Naive B cell (primary cell): ENCODE measurements around the gene TRIM38. TPM values are rescaled to one million over a fixed set of nuclear protein-coding genes. Genes with fewer than 3 reads are reported as not detected.
A peak's percentile ranks its signal among the peaks of the same experiment; 100 is the strongest.

Source experiments
- ATAC-seq, 2 donors: fragments of 150-1000 bp; cut with Tn5 transposase; 2 replicates each; pipeline ENCODE4 v1.10.0; 2021; ENCODE audit warnings: low read depth in 2 of 2, mild to moderate bottlenecking in 2 of 2, moderate library complexity in 2 of 2
- DNase-seq: peaks from one replicate; pipeline ENCODE4 v3.0.0; 2022
- H3K27ac Mint-ChIP-seq, 6 donors: one replicate each; pipeline ENCODE4 v1.8.0; 2020 to 2022; ENCODE audit warnings: mild to moderate bottlenecking in 6 of 6, mixed read lengths in 6 of 6, moderate library complexity in 5 of 6, inconsistent platforms in 2 of 6
- H3K27me3 Mint-ChIP-seq, 3 donors: one replicate each; pipeline ENCODE4 v1.8.0; 2021 to 2022; ENCODE audit warnings: mixed read lengths in 3 of 3, mild to moderate bottlenecking in 1 of 3
- H3K36me3 Mint-ChIP-seq, 2 donors: one replicate each; pipeline ENCODE4 v1.8.0; 2020 to 2022; ENCODE audit warnings: mixed read lengths in 2 of 2, inconsistent platforms in 1 of 2, mild to moderate bottlenecking in 1 of 2
- H3K4me1 Mint-ChIP-seq, 3 donors: one replicate each; pipeline ENCODE4 v1.8.0; 2020 to 2022; ENCODE audit warnings: mixed read lengths in 3 of 3, inconsistent platforms in 1 of 3, mild to moderate bottlenecking in 1 of 3, moderate library complexity in 1 of 3
- H3K4me3 Mint-ChIP-seq, 8 donors: one replicate each; pipeline ENCODE4 v1.8.0; 2020 to 2022; ENCODE audit warnings: mild to moderate bottlenecking in 8 of 8, mixed read lengths in 8 of 8, moderate library complexity in 8 of 8, inconsistent platforms in 2 of 8
- H3K9me3 Mint-ChIP-seq, 7 donors: one replicate each; pipeline ENCODE4 v1.8.0; 2020 to 2022; ENCODE audit warnings: mixed read lengths in 7 of 7, mild to moderate bottlenecking in 5 of 7, inconsistent platforms in 2 of 7, moderate library complexity in 1 of 7
- polyA plus RNA-seq, 6 donors: library from polyadenylated mRNA; unstranded; fragments of 300-500 nt; fragmentation: Illumina TruSeq; gene quantifications; one replicate each; pipeline ENCODE4 v1.2.3, GENCODE V29; 2021; ENCODE audit warnings: low read depth in 6 of 6

The TRIM38 gene
- polyA plus RNA-seq, 6 donors from 2014 or later = 8.4 to 25.9 (median 19.5) TPM

DNA sequence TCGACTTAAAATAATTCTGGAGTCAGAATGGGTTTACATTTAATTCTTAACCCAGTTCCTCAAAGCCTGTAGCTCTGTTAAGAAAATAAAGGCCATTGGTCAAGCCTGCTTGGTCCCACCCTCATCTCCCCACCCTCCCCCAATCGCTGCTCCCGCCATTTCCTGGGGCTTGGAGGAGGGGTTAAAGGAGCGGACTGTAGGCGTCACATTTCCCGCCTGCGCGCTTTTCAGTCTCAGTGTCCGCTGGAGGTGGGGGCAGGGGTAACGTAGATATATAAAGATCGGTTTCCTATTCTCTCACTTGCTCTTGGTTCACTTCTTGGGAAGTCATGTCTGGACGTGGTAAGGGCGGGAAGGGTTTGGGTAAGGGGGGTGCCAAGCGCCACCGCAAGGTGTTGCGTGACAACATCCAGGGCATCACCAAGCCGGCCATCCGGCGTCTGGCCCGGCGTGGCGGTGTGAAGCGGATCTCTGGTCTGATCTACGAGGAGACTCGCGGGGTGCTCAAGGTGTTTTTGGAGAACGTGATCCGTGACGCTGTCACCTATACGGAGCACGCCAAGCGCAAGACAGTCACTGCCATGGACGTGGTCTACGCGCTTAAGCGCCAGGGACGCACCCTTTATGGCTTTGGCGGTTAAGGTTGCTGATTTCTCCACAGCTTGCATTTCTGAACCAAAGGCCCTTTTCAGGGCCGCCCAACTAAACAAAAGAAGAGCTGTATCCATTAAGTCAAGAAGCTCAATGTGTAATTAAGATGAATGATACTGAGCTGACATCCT is 58.9 kb downstream of the TRIM38 start:
- Mint-ChIP-seq H3K27ac (peak overlapping the region; percentile 99 to 100 (median 100)), H3K27me3 (no peaks in the 10 kb centered on the region), H3K36me3 (no peaks in the 10 kb centered on the region), H3K4me3 (peak overlapping the region; percentile 86 to 99 (median 94)), H3K4me1 (peaks cover 24 to 36% (median 27%) of the 10 kb centered on the region in 3 donors), H3K9me3 (peaks cover 2 to 29% (median 6%) of the 10 kb centered on the region in 7 donors)
- ATAC-seq (peak; percentile 62 to 65), DNase-seq (peak; percentile 92)

- DNase-seq = no peak
- H3K9me3 Mint-ChIP-seq = peaks cover 2 to 30% (median 6%) of the 10 kb centered on the region in 7 donors
- peak overlapping the region; percentile 99 to 100 (median 100) for H3K27ac Mint-ChIP-seq
Measured at GRCh38 chr6:26022132-26022472, 59.5 kb downstream of the TRIM38 start.

DNA sequence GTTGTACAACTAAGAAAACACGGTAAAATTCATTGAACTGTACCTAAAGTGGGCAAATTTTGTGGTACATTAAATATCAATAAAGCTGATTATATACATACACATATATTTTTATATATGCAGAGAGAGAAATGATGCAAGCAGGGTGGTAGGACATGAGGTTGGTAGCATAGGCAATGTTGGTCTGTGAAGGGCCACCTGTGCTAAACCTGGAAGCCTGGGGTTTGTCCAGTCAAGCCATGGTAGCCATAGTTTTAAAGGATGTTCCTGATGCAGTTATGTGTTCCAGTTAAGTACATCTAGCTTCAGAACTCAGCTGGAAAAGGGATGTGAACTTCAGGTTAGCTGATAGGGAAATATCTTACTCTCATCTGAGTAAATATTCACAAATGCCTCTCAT is 60.1 kb downstream of the TRIM38 start:
- ATAC-seq (no peak), DNase-seq (no peak)
- Mint-ChIP-seq H3K36me3 (no peaks in the 10 kb centered on the region), H3K4me3 (peak overlapping the region; percentile 15 to 99 (median 91)), H3K27ac (peak overlapping the region; percentile 99 to 100 (median 100)), H3K9me3 (peaks cover 2 to 29% (median 6%) of the 10 kb centered on the region in 7 donors), H3K4me1 (peaks cover 30 to 40% (median 30%) of the 10 kb centered on the region in 3 donors), H3K27me3 (no peaks in the 10 kb centered on the region)

More at GRCh38 chr6:26022132-26022472, 59.5 kb downstream of the TRIM38 start:
- H3K4me1 Mint-ChIP-seq = peaks cover 27 to 41% (median 31%) of the 10 kb centered on the region in 3 donors
- no peaks in the 10 kb centered on the region for H3K27me3 Mint-ChIP-seq
- H3K36me3 Mint-ChIP-seq = no peaks in the 10 kb centered on the region
- H3K4me3 Mint-ChIP-seq = peak overlapping the region; percentile 86 to 99 (median 94)
- ATAC-seq = no peak

DNA sequence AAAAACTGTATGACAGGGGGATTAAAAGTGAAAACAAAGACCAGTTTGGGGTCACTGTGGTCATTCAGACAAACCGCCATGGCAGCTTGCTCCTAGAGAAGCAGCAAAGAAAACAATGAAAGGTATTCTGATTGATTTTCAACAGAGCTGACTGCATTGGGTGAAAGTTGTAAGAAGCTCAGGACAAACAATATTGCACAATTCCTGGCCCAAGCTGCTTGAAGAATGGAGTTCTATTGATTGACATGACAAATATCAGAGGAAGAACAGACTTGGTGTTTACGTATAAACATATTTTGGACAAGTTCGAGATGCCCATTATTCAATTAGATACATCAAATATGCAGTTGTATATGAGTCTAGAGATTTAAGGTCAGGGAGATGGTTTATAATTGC is 62.0 kb downstream of the TRIM38 start:
- H3K4me3 Mint-ChIP-seq = peak overlapping the region in 3 of 8 donors; percentile 29 to 59 (median 48)
- DNase-seq (no peak), ATAC-seq (no peak)
- H3K27ac Mint-ChIP-seq = peak overlapping the region; percentile 81 to 100 (median 96)
- peaks cover 34 to 40% (median 37%) of the 10 kb centered on the region in 3 donors for H3K4me1 Mint-ChIP-seq
- no peaks in the 10 kb centered on the region for H3K36me3 Mint-ChIP-seq
- no peaks in the 10 kb centered on the region for H3K27me3 Mint-ChIP-seq
- peaks cover 2 to 18% (median 4%) of the 10 kb centered on the region in 7 donors for H3K9me3 Mint-ChIP-seq

DNA sequence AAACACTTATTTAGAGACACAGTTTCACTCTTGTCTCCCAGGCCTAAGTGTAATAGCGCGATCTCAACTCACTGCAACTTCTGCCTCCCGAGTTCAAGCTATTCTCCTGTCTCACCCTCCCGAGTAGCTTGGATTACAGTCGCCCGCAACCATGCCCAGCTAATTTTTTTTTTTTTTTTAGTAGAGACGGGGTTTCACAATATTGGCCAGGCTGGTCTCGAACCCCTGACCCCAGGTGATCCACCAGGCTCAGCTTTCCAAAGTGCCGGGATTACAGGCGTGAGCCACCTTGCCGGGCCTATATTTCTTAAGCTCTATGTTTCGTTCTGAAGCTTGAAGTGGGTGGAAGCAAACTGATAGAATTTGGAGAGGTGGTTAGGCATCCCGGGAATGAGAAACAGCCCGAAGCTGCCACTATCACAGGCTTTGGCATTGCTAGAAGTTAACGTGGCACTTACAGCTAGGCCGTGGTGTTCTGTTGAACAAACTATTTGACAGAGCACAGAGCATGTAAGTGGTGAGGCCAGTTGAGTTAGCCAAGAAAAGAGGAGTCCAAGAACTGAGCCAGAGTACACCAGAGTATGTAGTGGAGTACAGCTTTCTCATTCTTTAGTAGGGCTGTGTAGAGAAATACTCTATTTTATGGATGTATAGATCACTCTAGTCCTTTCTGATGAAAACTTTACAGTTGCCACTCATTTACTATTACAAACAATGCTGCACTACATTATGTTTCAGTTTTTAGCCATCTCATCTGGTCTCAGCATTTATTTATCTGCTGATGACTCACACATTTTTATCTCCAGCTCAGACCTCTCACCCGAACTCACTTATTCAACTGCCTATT is 62.7 kb downstream of the TRIM38 start:
- Mint-ChIP-seq H3K4me3 (peak overlapping the region in 6 of 8 donors; percentile 90 to 98 (median 96)), H3K27ac (peak overlapping the region; percentile 99 to 100 (median 100)), H3K36me3 (no peaks in the 10 kb centered on the region), H3K4me1 (peaks cover 34 to 40% (median 34%) of the 10 kb centered on the region in 3 donors), H3K9me3 (peaks cover 0 to 14% (median 3%) of the 10 kb centered on the region in 7 donors), H3K27me3 (no peaks in the 10 kb centered on the region)
- DNase-seq (no peak), ATAC-seq (no peak)

DNA sequence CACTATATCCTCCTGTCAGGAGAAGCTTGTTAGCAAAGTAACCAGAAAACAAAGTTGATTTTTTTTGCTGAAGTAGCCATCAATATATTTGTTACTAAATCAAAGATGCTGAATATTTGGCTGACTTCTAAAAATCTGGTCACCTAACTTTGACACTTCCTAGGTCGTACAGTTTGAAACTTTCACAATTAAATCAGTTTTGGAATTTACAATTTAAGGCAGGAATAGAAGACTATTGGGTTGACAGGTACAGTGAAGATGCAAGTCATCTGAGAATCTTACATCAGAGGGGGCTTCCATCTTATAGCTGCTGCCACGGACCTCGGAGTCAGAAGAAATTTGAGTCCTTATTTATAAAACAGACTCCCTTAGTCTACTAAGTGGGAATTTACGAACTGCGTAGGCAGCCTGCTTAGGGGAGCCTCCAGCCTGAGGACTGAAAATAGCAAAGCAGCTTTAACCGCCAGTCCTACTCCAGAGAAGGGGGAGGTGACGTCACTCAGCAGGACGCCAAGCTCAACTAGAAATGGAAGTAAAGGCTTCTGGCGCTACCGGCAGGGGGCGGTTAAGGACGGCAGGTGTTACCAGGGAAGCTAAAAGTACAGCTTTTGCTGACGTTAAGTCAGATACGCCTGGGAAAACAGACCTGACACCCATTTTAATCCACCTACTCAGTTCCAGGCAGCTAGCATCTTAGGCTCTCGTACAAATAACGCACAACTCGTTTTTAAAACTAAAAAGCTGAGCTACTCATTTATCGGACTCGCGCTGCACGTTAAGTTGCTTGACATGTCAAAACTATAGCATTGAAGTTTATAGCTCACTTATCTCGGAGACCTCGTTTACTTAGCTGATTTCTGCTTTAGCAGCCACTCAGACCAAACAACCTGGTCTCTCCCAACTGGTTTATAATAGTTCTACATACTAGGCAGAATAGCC is 63.6 kb downstream of the TRIM38 start:
- ATAC-seq (peak; percentile 42 to 48), DNase-seq (peak; percentile 95)
- peaks cover 34 to 42% (median 35%) of the 10 kb centered on the region in 3 donors for H3K4me1 Mint-ChIP-seq
- H3K9me3 Mint-ChIP-seq = peaks cover 0 to 11% (median 3%) of the 10 kb centered on the region in 7 donors
- H3K27ac Mint-ChIP-seq = peak overlapping the region; percentile 99 to 100 (median 100)
- H3K36me3 Mint-ChIP-seq = no peaks in the 10 kb centered on the region
- H3K4me3 Mint-ChIP-seq = peak overlapping the region; percentile 90 to 98 (median 96)
- no peaks in the 10 kb centered on the region for H3K27me3 Mint-ChIP-seq

GRCh38 chr6:26026833-26027490 is 64.4 kb downstream of the TRIM38 start:
- Mint-ChIP-seq H3K27me3 (no peaks in the 10 kb centered on the region), H3K9me3 (peaks cover 0 to 9% (median 3%) of the 10 kb centered on the region in 7 donors), H3K4me3 (peak overlapping the region; percentile 90 to 98 (median 96)), H3K4me1 (peaks cover 29 to 44% (median 38%) of the 10 kb centered on the region in 3 donors), H3K36me3 (no peaks in the 10 kb centered on the region), H3K27ac (peak overlapping the region; percentile 99 to 100 (median 100))
- DNase-seq = peak; percentile 92
- peak; percentile 67 to 71 for ATAC-seq

GRCh38 chr6:26027491-26028211 is 65.0 kb downstream of the TRIM38 start:
- peak overlapping the region; percentile 90 to 98 (median 96) for H3K4me3 Mint-ChIP-seq
- DNase-seq = no peak
- peak overlapping the region; percentile 99 to 100 (median 100) for H3K27ac Mint-ChIP-seq
- H3K9me3 Mint-ChIP-seq = peaks cover 0 to 7% (median 2%) of the 10 kb centered on the region in 7 donors
- ATAC-seq = no peak
- no peaks in the 10 kb centered on the region for H3K27me3 Mint-ChIP-seq
- H3K4me1 Mint-ChIP-seq = peaks cover 27 to 45% (median 38%) of the 10 kb centered on the region in 3 donors
- no peaks in the 10 kb centered on the region for H3K36me3 Mint-ChIP-seq

- Mint-ChIP-seq H3K27ac (peak overlapping the region in 5 of 6 donors; percentile 7 to 100 (median 99)), H3K27me3 (no peaks in the 10 kb centered on the region), H3K9me3 (peaks cover 0 to 10% (median 3%) of the 10 kb centered on the region in 7 donors), H3K4me3 (peak overlapping the region in 4 of 8 donors; percentile 60 to 95 (median 76)), H3K36me3 (no peaks in the 10 kb centered on the region), H3K4me1 (peaks cover 28 to 50% (median 45%) of the 10 kb centered on the region in 3 donors)
- DNase-seq = no peak
- no peak for ATAC-seq
Measured at GRCh38 chr6:26028212-26028745, 65.7 kb downstream of the TRIM38 start.

- Mint-ChIP-seq H3K27ac (peak overlapping the region in 5 of 6 donors; percentile 7 to 99 (median 73)), H3K4me3 (peak overlapping the region in 2 of 8 donors; percentile 20 to 95), H3K36me3 (no peaks in the 10 kb centered on the region), H3K27me3 (no peaks in the 10 kb centered on the region), H3K4me1 (peaks cover 34 to 55% (median 52%) of the 10 kb centered on the region in 3 donors), H3K9me3 (peaks cover 0 to 17% (median 5%) of the 10 kb centered on the region in 7 donors)
- ATAC-seq (no peak), DNase-seq (no peak)
Measured at GRCh38 chr6:26028746-26029569, 66.4 kb downstream of the TRIM38 start.

- Mint-ChIP-seq H3K4me1 (peaks cover 30 to 55% (median 51%) of the 10 kb centered on the region in 3 donors), H3K36me3 (no peaks in the 10 kb centered on the region), H3K27me3 (no peaks in the 10 kb centered on the region), H3K4me3 (peak overlapping the region in 1 of 8 donors; percentile 95), H3K27ac (peak overlapping the region in 1 of 6 donors; percentile 11), H3K9me3 (peaks cover 0 to 17% (median 5%) of the 10 kb centered on the region in 7 donors)
- ATAC-seq (no peak), DNase-seq (no peak)
Measured at GRCh38 chr6:26029570-26029856, 66.9 kb downstream of the TRIM38 start.
